Measurements from ENCODE around the gene FBXW8.

The FBXW8 gene

GRCh38 chr12:116943419-116944372, 32.9 kb downstream of the FBXW8 start:
- no peak for TF ChIP-seq POLR2A (IDR thresholded peaks at IDR 0.05; ENCODE audit: low read length)
- peak in 1 of 2 experiments; percentile 26 for DNase-seq

- TF ChIP-seq POLR2A (IDR thresholded peaks at IDR 0.05; ENCODE audit: low read length) (no peak), GATA1 (IDR thresholded peaks at IDR 0.05; ENCODE audit: low read depth, low read length) (no peak)
- no peak for DNase-seq
These were observed 35.3 kb downstream of the FBXW8 start for GRCh38 chr12:116945886-116946550.

DNA sequence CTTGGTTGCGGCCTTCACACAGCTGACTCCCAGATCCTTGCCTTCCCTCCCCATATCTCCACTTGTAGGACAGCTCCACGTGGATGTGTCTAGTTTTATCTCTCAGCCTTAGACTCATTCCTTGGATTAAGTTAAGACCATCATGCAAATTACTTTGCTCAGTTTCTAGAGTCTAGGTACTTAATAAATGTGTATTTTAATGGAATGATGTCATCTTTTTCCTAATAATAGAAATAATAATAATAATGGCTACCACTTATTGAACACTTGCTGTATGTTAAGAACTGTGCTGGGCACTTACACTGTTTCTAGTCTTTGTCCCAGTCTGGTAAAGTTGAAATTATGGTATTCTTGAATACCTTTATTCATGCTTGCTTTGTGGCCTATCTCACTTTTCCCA, 37.5 kb downstream of the FBXW8 start:
- TF ChIP-seq POLR2A (IDR thresholded peaks at IDR 0.05; ENCODE audit: low read length) (no peak), GATA1 (IDR thresholded peaks at IDR 0.05; ENCODE audit: low read depth, low read length) (no peak)
- no peak for DNase-seq

DNA sequence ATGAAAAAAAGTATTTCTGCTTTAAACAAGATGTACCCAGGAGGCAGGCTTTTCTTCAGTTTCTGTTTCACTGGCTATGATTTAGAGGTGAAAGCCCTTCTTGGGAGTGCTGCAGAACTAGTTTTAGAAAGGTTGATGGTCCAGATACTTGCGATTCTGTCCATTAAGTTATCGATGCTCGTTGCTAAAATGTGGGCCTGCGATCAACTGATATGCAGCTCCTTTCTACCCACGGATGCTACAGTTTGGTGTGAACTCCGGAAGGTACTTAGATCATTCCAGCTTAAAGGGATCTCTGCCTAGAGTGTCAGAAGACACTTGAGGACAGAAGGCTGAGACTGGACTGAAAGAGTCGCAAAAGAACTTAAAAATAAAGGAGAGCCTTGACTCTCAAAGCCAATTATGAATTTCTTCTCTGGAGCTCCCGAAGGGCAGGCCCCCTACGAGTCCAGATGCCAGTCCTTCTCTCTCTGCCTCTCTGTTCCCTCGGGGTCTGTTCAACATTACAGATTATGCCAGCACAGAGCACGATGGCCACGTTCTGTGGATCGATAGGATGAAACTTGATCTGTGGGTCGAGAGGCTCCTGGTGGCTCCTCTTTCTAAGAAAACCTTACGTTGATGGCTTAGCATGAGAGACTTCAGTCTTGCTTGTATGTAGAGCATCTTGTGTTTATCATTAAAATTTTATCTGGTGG, 40.0 kb downstream of the FBXW8 start:
- no peak for DNase-seq

DNA sequence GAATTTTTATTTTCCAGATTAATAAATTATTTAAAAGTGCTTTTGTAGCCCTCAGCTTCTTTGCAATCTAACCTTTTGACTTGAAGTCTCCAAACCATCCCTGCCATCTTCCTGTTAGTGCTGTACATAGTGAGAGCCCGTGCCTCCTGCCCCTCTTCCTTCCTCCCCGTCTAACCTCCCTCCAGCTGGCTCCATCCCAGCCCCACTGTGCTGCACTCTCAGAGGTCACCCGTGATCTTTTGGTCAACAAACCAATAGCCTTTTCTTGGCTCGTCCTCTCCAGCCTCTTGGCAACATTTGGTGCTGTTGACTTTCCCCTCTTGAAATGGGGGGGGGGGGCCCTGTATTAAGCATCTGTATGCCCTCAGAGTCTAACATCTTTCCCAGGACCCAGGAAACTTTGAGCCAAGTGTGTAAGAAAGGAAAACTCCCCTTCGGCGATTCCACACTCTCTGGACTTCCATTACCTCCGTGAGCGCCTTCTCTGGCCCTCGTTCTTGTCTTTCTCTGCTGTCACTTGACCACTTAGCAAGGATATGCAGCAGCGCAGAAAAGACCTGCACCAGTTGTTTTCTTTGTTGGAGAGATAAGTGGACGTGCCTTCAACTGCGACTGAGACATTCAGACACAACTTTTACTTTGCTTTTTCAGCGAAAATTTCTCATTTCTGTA, 44.1 kb downstream of the FBXW8 start:
- DNase-seq: no peak
- TF ChIP-seq GATA1 (IDR thresholded peaks at IDR 0.05; ENCODE audit: low read depth, low read length): no peak
- no peak for TF ChIP-seq POLR2A (IDR thresholded peaks at IDR 0.05; ENCODE audit: low read length)

More for the DNA sequence above, 40.0 kb downstream of the FBXW8 start:
- no peak for TF ChIP-seq POLR2A (IDR thresholded peaks at IDR 0.05; ENCODE audit: low read length)
- TF ChIP-seq GATA1 (IDR thresholded peaks at IDR 0.05; ENCODE audit: low read depth, low read length): no peak

GRCh38 chr12:116955382-116956021, 44.8 kb downstream of the FBXW8 start:
- TF ChIP-seq GATA1 (IDR thresholded peaks at IDR 0.05; ENCODE audit: low read depth, low read length) (no peak), POLR2A (IDR thresholded peaks at IDR 0.05; ENCODE audit: low read length) (no peak)
- DNase-seq: peak; percentile 4 to 22

DNA sequence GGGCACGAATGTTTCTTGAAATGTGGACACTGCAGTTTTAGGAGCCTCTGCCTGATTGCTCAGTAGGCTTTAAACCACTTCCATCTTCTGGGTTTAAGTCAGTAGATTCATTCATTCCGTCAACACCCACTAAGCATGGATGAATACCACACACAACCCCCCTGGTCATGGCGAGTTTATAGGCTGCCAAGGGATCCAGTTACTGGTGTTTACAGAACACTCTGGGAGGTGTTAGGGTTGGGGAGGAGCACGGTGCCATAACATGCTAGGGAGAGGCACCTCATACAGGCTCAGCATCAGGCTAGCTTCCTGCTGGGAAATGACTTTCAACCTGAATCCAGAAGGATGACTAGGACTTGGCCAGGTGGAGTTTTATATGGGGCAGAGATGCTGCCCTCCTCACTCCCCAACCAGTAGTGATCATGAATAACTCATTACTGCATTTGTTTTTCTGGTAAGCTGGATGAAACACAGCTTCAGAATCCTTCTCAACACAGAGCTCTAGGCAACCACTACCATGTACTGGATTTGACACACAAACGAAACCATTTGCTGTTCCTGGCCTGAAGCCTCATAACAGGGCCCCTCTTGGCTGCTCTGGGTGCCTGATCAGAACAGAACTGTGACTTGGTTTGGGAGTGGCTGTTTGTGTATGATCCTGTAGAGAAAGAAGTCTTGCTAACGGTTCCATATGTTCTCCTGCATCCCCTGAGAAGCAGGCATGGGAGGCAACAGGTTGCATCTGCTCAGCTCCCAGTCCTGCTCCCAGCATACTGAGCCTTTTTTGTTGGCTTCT, 47.9 kb downstream of the FBXW8 start:
- no peak for DNase-seq
- TF ChIP-seq POLR2A (IDR thresholded peaks at IDR 0.05; ENCODE audit: low read length) (no peak), GATA1 (IDR thresholded peaks at IDR 0.05; ENCODE audit: low read depth, low read length) (no peak)

DNA sequence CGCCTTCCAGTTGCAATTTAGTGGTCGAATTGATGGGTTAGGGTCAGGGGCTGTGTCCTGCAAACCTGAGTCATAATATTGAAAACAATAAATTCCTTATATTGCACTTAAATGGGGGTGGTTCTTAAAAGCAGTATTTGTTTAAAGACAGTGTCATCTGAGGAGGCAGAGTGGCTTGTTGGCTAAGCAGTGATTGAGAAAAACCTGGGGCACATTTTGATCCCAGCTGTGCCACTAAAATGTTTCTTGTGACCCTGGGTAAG, 48.4 kb downstream of the FBXW8 start:
- no peak for DNase-seq

DNA sequence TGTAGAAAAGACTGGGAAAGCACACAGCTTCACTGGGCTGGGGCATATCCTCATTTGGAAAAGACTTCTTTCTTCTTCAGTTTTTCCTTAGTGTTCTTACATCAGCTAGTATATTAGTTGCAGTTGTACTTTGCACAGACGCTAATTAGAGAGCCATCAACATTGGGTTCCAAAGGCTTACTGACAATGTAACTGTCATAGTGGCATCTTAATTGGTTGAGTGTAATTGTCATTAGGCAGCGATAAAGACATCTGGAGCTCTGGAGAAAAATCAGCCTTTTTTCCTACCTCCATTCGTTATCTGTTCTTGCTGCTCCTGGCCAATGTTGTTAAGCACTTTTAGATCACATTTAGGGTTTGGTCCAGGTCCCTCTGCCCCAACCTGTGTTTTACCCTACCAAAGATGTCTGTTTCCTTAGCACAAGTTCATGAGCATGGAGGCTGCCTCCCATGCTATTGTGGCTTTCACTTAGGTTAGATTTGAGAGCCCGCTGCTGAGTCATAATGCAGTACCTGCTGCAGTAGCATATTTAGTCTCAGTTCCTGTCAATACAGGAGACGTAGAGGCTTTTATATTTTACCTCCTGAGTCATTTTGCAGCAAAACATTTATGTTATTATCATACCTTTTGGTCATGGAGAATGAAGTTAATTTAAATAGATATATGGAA, 49.2 kb downstream of the FBXW8 start:
- no peak for DNase-seq
- no peak for TF ChIP-seq GATA1 (IDR thresholded peaks at IDR 0.05; ENCODE audit: low read depth, low read length)
- no peak for TF ChIP-seq POLR2A (IDR thresholded peaks at IDR 0.05; ENCODE audit: low read length)

More for the DNA sequence above, 48.4 kb downstream of the FBXW8 start:
- no peak for TF ChIP-seq GATA1 (IDR thresholded peaks at IDR 0.05; ENCODE audit: low read depth, low read length)
- no peak for TF ChIP-seq POLR2A (IDR thresholded peaks at IDR 0.05; ENCODE audit: low read length)

DNA sequence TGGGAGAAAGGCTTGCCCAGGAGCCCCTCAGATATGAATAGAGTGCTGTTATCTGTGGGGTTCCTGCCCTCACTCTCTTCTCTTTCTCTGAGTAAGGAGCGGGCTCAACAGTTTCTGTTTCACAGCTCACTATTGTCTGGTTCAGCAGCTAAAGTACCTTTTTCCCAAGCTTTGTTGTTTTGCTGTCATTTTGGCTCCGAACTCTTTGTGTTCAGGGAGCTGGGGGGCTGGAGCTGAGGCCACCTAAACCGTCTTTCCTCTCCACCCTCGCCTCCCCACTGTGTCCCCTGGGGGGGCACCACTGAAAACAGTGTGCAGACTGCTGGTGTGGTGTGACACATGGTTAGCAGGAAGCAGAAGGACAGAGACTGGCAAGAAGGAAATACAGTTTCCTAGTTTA, 51.4 kb downstream of the FBXW8 start:
- DNase-seq: no peak
- TF ChIP-seq GATA1 (IDR thresholded peaks at IDR 0.05; ENCODE audit: low read depth, low read length) (no peak), POLR2A (IDR thresholded peaks at IDR 0.05; ENCODE audit: low read length) (no peak)

GRCh38 chr12:116962783-116963356, 52.1 kb downstream of the FBXW8 start:
- DNase-seq: no peak
- no peak for TF ChIP-seq POLR2A (IDR thresholded peaks at IDR 0.05; ENCODE audit: low read length)
- TF ChIP-seq GATA1 (IDR thresholded peaks at IDR 0.05; ENCODE audit: low read depth, low read length): no peak
